Smooth muscle cell (in vitro differentiated cells): ENCODE data around the gene PLA2G2F. TPM values are rescaled to one million over a fixed set of nuclear protein-coding genes. Genes with fewer than 3 reads are reported as not detected.

ENCODE experiments used
- DNase-seq: peaks from one replicate; lab custom pipeline; 2025; ENCODE audit not compliant: unreplicated experiment; lab: John Stamatoyannopoulos, UW
- H2AFZ ChIP-seq: fragments of 200-600 bp; sonication (generic); 2 replicates; pipeline ENCODE4 v1.6.0; 2016; ENCODE audit warnings: antibody characterized with exemption, low read depth, mild to moderate bottlenecking
- H3F3A ChIP-seq: fragments of 200-600 bp; sonication (generic); 2 replicates; pipeline ENCODE4 v1.6.0; 2017; ENCODE audit warnings: antibody characterized with exemption, low read depth
- H3K27ac ChIP-seq: fragments of 200-600 bp; sonication (generic); 2 replicates; pipeline ENCODE4 v1.5.1; 2016; ENCODE audit warnings: low read depth, mild to moderate bottlenecking
- H3K27me3 ChIP-seq: fragments of 200-600 bp; sonication (generic); 2 replicates; pipeline ENCODE4 v1.6.1; 2016; ENCODE audit warnings: low read depth, mild to moderate bottlenecking
- H3K36me3 ChIP-seq: fragments of 200-600 bp; sonication (generic); 2 replicates; pipeline ENCODE4 v1.5.1; 2016; ENCODE audit warnings: low read depth
- H3K4me1 ChIP-seq: fragments of 200-600 bp; sonication (generic); 2 replicates; pipeline ENCODE4 v1.5.1; 2016; ENCODE audit warnings: low read depth
- H3K4me2 ChIP-seq: fragments of 200-600 bp; sonication (generic); 2 replicates; pipeline ENCODE4 v1.6.0; 2016; ENCODE audit warnings: mild to moderate bottlenecking
- H3K4me3 ChIP-seq: fragments of 200-600 bp; sonication (generic); 2 replicates; pipeline ENCODE4 v1.5.1; 2016; ENCODE audit warnings: mild to moderate bottlenecking
- H3K79me2 ChIP-seq: fragments of 200-600 bp; sonication (generic); 2 replicates; pipeline ENCODE4 v1.6.0; 2016; ENCODE audit warnings: low read depth, mild to moderate bottlenecking
- H3K9ac ChIP-seq: fragments of 200-600 bp; sonication (generic); 2 replicates; pipeline ENCODE4 v1.6.0; 2016; ENCODE audit warnings: low read depth
- H3K9me3 ChIP-seq: fragments of 200-600 bp; sonication (generic); replicated peaks from 2 replicates; pipeline ENCODE4 v1.5.1; 2016; ENCODE audit warnings: low read depth
- H4K20me1 ChIP-seq: fragments of 200-600 bp; sonication (generic); 2 replicates; pipeline ENCODE4 v1.6.0; 2016; ENCODE audit warnings: low read depth
- WGBS: methylation state at CpG from one replicate; pipeline ENCODE4 v1.1.7; 2016; ENCODE audit warnings: low lambda C conversion rate; 5-methylcytosine and 5-hydroxymethylcytosine counted together
- polyA plus RNA-seq: library from polyadenylated mRNA; unstranded; fragments of >200 nt; fragmentation: Nextera tagmentation; extraction: Ambion mirVana; gene quantifications from 2 replicates; pipeline ENCODE4 v1.2.1, GENCODE V29; 2016
- total RNA-seq: library from RNA; depleted of rRNA; stranded (reverse); fragments of >200 nt; gene quantifications from 2 replicates; pipeline ENCODE4 v1.2.3, GENCODE V29; 2014
- TF ChIP-seq, protein P1 (sequence below): fragments of 200-600 bp; sonication (generic); IDR thresholded peaks from 2 replicates; pipeline ENCODE4 v1.5.1; 2017; ENCODE audit warnings: borderline replicate concordance, mild to moderate bottlenecking, antibody characterized with exemption; ENCODE audit not compliant: insufficient read depth, poor library complexity, severe bottlenecking

The PLA2G2F gene
- total and polyA plus RNA-seq, 2 experiments from 2014 or later: 0.81 to 1.9 TPM

- Histone ChIP-seq H3K9ac (no peak overlapping the region), H3K4me1 (no peaks in the 10 kb centered on the region), H3K4me3 (no peak overlapping the region), H3K27ac (no peak overlapping the region), H3K36me3 (no peaks in the 10 kb centered on the region), H3F3A (peaks cover 6% of the 10 kb centered on the region), H3K27me3 (no peaks in the 10 kb centered on the region), H2AFZ (no peak overlapping the region), H4K20me1 (no peaks in the 10 kb centered on the region), H3K9me3 (no peaks in the 10 kb centered on the region), H3K4me2 (no peak overlapping the region), H3K79me2 (no peaks in the 10 kb centered on the region)
- TF ChIP-seq, protein P1, sequence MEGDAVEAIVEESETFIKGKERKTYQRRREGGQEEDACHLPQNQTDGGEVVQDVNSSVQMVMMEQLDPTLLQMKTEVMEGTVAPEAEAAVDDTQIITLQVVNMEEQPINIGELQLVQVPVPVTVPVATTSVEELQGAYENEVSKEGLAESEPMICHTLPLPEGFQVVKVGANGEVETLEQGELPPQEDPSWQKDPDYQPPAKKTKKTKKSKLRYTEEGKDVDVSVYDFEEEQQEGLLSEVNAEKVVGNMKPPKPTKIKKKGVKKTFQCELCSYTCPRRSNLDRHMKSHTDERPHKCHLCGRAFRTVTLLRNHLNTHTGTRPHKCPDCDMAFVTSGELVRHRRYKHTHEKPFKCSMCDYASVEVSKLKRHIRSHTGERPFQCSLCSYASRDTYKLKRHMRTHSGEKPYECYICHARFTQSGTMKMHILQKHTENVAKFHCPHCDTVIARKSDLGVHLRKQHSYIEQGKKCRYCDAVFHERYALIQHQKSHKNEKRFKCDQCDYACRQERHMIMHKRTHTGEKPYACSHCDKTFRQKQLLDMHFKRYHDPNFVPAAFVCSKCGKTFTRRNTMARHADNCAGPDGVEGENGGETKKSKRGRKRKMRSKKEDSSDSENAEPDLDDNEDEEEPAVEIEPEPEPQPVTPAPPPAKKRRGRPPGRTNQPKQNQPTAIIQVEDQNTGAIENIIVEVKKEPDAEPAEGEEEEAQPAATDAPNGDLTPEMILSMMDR: no peak
- 85% methylated on average over 6 of the region's 6 CpGs for WGBS
- no peak for DNase-seq
These were observed 41.2 kb downstream of the PLA2G2F start for GRCh38 chr1:20180129-20180843.

DNA sequence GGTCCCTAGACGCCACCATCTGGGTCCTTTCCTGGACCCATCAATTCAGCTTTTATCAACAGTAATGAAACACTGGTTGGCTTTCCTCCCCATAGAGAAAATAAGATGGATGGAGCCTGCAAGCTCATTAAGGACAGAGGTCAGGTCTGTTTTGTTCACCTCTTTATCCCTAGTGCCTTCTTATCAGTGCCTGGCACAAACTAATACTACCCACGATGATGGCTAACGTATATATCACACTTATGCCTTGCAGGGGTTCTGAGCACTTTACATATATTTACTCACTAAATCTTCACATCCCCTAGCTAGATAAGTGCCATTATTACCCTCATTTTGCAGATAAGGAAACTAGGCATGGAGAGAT, 41.7 kb downstream of the PLA2G2F start:
- no peaks in the 10 kb centered on the region for H3K4me1 ChIP-seq
- peaks cover 6% of the 10 kb centered on the region for H3F3A ChIP-seq
- no peak overlapping the region for H3K4me3 ChIP-seq
- DNase-seq: no peak
- H4K20me1 ChIP-seq: no peaks in the 10 kb centered on the region
- no peak overlapping the region for H3K27ac ChIP-seq
- H3K4me2 ChIP-seq: no peak overlapping the region
- TF ChIP-seq, protein P1: no peak
- WGBS: 83% methylated on average over 3 of the region's 3 CpGs
- no peaks in the 10 kb centered on the region for H3K79me2 ChIP-seq
- H3K9me3 ChIP-seq: no peaks in the 10 kb centered on the region
- no peak overlapping the region for H3K9ac ChIP-seq
- H2AFZ ChIP-seq: no peak overlapping the region
- H3K36me3 ChIP-seq: no peaks in the 10 kb centered on the region
- H3K27me3 ChIP-seq: no peaks in the 10 kb centered on the region

DNA sequence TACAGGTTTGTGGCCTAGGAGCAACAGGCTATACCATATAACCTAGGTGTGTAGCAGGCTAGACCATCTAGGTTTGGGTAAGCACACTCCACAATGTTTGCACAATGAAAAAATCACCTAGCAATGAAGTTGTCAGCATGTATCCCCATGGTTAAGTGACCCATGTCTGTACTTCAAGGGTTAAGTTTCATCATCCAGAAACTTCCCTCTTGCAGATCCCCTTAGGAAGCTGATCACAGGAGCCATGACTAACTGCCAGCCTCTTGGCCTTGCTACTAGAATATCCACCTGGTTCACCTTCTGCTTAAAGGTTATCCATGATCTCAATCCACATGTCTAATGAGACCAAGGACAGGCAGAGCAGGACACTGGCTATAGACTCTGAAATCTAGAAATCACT, 43.3 kb downstream of the PLA2G2F start:
- TF ChIP-seq, protein P1: no peak
- H3K79me2 ChIP-seq: no peaks in the 10 kb centered on the region
- no peaks in the 10 kb centered on the region for H3K9me3 ChIP-seq
- H3K27me3 ChIP-seq: no peaks in the 10 kb centered on the region
- H4K20me1 ChIP-seq: no peaks in the 10 kb centered on the region
- no peaks in the 10 kb centered on the region for H3K36me3 ChIP-seq
- peaks cover 7% of the 10 kb centered on the region for H3K4me1 ChIP-seq
- H3K9ac ChIP-seq: no peak overlapping the region
- no peak overlapping the region for H3K4me2 ChIP-seq
- H3K4me3 ChIP-seq: no peak overlapping the region
- H3F3A ChIP-seq: peaks cover 6% of the 10 kb centered on the region
- DNase-seq: no peak
- H3K27ac ChIP-seq: no peak overlapping the region
- H2AFZ ChIP-seq: no peak overlapping the region

- no peak overlapping the region for H3K4me3 ChIP-seq
- H3F3A ChIP-seq: peaks cover 6% of the 10 kb centered on the region
- no peak overlapping the region for H3K27ac ChIP-seq
- no peaks in the 10 kb centered on the region for H3K36me3 ChIP-seq
- whole genome bisulfite sequencing: 97% methylated on average over 10 of the region's 10 CpGs
- H3K4me1 ChIP-seq: peaks cover 7% of the 10 kb centered on the region
- H3K79me2 ChIP-seq: no peaks in the 10 kb centered on the region
- H3K27me3 ChIP-seq: no peaks in the 10 kb centered on the region
- no peaks in the 10 kb centered on the region for H3K9me3 ChIP-seq
- no peaks in the 10 kb centered on the region for H4K20me1 ChIP-seq
- TF ChIP-seq, protein P1: no peak
- DNase-seq: no peak
- H3K9ac ChIP-seq: no peak overlapping the region
- no peak overlapping the region for H3K4me2 ChIP-seq
- no peak overlapping the region for H2AFZ ChIP-seq
These were observed 43.9 kb downstream of the PLA2G2F start for GRCh38 chr1:20183035-20183434.
